NCI-H524 treated with DMSO at 0.1 percent for 48 hours (cell line): ENCODE data around the gene LDB2.

Experiments used
- DNase-seq: peaks from one replicate; lab custom pipeline; 2025; lab: John Stamatoyannopoulos, UW

LDB2 gene

DNA sequence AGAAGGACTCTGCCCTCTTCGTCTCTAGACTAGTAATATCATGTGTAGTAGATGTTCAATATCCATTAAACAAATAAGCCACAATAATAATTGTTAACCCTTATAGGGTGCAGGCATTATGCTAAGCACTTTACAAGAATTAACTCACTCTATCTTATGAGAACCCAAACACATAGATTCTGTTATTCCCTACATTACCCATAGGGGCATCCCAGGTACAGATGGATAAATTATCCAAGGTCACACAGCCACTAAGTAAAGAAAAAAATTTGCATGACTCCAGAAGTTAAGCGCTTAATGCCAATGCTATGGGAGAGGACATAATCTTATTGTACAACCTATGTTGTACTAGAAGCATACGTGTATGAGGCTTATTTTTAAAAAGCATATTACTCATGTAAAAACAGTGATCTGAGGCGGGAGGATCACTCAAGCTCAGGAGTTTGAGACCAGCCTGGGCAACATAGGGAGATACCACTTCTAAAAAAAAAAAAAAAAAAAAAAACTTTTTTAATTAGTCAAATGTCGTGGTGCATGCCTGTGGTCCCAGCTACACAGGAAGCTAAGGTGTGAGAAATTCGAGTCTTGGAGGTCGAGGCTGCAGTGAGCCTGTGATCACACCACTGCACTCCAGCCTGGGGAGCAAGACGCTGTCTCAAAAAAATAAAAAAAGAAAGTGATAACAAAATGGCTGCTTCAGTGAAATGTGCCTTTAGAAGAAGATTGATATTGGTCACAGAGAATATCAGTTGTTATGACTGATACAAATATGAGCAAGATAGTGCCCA is 13.6 kb downstream of the LDB2 start:
- no peak for DNase-seq

DNA sequence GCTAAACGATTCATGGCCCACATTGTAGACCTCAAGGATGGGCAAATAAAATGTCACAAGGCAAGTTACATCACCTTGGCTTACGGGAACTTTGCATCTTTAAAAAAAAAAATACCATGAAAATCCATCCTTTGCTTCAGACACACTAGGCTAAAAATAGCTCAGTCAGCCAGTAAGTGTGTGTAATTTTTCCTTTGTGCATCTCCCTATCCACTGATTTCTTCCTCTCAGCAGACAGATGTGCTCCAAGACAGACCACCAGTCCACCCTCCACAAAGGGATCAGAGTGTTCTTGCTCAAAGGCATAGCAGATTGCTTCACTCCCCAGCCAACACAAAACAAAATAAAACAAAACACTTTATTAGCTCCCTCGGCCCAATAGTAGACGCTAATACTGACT is 14.6 kb downstream of the LDB2 start:
- DNase-seq, result no peak

DNA sequence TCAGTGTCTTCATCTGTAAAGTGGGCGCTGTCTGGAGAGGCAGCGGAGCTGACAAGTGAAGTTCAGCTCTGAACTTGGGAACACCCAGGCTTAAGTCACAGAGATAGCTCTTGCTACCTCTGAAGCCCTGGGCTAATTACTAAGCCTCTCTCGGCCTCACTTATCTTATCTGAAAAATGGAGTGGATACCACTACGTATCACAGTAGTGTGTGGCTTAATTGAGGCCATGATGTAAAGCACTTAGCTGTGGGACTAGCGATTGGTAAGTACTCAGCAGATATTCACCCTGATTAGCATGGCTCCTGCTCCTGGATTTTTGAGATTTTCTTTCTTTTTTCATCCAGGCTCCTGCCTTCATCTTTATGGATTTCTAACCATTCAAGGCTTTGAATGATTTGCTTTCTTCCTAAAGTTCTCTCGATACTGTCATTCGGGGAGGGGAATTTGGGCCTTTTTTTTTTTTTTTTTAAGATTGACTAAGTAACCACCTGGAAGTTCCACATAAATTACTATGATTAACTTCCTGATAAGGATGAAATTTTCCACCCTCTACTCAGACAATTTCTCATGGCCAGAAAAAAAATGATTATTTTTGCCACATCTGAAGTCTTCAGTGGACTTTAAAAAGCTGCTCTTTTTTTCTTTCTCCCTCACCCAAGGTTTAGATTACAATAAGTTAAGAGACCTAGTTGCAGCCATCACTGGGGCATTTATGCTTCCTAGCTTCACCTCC is 17.1 kb downstream of the LDB2 start:
- DNase-seq, result no peak

DNA sequence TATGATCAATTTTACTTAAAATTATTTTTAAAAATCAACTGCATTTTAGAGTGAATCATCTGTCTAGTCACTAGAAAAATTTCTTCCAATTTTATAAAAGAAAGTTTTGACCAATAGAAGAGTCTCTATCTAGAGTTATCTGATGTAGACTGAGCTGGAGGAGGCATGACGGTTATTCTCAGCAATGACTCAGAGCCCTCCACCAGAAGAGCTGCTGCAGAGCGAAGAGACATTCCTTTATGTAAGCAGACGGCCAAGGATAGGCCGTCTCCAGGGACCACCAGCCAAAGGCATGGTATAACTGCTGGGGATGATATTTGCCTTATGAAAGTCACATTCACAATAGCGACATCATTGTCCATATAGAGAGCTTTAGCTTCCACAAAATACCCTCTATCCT is 23.0 kb downstream of the LDB2 start:
- DNase-seq, result no peak

DNA sequence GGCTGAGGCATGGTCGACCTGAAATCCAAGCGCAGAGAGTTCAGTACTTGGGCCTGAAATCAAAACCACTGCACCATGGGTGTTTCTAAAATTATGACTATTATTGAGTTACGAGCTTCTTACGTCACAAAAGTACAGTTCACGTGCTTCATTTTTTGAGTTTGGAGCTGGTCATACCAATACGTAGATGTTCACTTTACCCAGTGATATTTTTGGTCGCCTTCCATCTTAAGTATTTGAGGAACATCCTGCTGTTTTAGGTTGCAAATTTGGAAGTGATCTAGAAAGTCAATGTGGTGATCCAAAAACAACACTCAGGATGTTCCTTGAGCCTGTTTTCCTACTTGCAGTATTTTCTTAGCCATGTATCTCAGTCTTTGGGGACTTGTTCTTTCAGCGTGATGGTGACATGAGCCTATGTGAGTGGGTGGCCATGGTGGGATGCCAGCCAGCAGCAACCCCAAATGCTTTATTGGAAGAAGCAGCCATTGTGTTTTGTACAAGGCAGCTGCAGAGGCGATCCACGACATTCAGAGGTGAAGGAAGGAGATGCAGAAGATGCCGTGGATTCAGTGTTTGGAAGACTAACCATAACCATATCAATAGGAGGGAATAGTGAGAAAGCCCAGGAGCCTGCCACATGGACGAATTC is 28.7 kb downstream of the LDB2 start:
- DNase-seq, result no peak

DNA sequence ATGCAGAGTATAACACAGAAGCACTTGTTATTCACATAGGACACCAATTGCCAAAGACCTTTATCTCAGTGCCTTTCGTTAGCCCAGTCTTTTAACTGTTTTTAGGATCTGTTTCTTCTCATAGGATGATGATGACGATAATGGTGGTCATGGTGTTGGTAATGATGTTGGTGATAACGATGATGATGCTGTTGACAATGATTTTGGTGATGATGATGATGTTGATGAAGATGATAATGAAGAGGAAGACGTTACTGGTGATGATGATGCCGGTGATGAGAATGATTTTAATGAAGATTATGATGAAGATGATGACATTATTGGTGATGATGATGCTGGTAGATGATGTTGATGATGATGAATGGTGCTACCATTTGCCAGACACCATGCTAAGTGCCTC is 29.8 kb downstream of the LDB2 start:
- DNase-seq, result no peak

DNA sequence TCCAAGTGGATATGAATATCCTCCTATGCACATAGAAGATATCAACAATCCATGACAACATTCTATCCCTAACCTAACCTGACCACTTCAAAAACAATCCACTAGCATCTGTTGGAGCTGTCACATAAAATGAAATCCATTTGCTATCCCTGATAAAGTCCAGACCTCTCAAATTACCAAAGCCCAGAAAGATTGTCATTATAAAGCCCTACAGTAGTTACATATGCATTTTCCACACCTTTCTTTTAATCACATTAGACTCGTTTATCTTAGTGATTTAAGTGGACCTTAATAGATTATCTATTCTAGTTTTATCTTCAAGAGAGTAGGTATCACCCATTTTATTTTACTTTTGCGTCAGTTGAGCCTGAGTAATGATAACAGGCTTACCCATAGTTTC is 30.6 kb downstream of the LDB2 start:
- no peak for DNase-seq

DNA sequence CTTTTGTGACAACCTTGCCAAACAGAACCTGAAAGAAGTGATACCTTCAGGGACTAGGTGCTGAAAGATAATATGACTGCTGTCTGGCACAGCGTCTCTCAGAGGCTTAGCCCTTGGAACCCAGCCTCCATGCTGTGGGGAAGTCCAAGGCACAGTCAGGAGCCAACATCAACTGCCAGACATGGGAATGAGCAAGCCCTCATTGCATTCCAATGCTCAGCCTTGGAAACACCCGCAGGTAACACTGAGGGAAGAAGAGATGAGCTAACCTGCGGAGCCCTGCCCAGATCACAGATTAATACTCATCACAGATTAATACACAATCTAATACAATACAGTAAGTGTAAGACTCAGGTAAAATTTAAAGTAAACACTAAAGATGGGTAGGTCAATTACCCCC is 31.5 kb downstream of the LDB2 start:
- no peak for DNase-seq

DNA sequence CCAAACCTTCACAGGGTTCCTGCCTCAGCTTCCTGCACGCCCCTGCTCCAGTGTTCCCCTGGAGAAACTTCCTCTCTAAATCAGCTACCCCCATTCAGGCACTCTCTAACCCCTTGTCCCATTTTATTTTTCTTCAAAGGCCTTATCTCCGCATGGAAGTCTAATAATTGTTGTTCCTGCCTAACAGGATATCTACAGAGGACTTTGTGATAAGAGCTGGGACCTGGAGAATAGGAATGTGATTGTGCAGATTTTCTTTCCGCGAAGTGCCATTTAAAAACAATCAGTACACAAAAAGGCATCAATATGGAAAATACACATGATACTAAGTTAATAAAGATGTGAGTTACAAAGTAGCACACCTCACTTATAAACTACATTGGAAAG is 32.6 kb downstream of the LDB2 start:
- no peak for DNase-seq

DNA sequence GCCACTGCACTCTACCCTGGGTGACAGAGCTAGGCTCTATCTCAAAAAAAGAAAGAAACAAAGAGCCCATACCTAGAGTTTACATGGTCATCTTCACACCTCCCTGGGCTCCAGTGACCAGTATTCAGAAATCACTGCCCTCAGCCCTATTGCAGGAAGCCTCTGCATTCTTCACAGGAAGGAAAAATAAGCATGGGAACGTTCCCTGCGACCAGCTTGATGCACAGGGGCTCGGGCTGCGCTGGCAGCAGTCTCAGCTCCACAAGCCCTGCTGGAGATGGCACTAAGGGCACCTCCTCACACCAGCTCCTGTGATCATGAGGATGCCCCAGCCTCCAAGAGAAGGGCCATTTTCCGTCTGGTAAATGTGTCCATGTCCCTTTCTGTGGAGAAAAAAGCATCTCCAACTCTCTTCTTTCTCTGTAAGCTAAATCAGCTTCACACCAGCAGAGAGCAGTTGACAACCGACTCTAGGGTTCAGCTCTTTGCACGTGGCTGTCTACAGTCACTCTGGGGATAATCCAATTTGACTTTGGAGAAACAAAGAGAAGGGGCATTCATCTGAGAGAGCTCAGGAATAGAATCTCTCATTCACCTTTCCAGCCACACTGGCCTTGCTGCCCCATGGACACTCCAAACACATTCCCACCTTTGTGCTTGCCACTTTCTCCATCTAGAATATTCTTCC is 33.1 kb downstream of the LDB2 start:
- no peak for DNase-seq

DNA sequence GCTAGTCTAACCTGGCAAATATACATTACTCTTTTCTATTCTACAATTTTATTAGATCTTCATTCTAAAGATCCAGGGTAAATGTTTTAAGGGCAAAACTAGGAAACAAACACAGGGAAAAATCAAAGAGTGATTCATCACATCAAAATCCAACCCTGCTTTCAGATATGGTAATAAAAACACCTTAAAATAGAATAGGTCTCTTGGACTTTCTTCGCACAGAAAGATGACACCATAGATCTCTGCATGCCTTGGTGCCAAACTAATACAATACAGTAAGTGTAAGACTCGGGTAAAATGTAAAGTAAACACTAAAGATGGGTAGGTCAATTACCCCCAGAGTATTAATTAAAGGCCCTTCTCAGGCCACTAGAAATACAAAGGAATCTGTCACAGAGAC is 34.2 kb downstream of the LDB2 start:
- no peak for DNase-seq

DNA sequence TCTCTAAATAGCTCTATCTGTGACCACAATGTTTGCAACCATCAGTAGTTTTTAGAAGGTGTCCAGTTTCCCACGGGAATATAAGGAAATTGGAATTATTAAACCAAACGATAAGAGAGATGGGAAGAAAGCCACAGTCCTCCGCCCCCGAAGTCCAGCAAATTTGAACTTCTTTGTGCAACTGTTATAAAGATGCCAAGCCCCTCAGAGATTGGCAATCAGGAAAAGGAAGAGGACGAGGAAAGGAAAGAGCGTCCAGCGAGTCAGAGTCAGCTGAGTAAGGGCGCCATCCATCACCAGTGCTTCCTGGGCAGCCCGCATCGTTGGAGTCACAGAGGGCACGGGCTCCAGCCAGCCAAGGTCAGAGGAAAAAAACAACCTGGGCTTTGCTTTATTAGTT is 35.7 kb downstream of the LDB2 start:
- DNase-seq, result no peak

DNA sequence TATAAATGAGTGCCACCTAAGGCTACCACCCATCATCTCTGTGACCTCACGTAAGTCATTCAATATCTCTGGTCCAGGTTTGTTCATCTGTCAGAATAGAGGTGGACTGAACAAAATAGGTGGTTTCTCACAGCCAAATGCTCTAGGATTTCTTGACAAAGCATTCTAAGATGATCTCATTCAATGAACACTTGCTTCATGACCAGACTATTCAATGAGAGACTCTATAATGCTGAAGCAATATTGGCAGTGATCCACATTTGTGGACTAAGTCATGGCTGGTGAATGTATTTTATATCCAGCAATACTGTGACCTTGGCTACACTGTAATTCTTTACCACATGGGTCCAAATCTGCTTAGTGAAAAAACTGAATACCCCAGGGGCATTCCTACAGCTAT is 37.9 kb downstream of the LDB2 start:
- DNase-seq, result no peak

DNA sequence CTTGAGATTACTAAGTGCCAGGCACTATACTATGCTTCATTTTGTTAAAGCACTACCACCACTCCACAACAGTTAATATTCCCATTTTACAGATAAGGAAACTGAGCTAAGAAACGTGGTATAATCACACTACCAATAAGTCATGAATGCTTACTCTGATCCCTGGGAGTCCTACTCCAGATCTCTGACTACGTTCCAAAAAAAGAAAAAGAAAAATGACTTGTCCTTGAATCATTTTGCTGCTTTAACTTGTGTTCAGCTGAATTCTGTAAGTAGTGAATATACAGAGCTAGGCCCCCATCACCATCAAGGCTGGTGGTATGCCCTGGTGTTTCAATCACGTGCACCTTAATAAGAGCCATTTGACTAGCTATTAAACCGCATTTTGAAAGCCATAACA is 39.4 kb downstream of the LDB2 start:
- DNase-seq, result no peak

DNA sequence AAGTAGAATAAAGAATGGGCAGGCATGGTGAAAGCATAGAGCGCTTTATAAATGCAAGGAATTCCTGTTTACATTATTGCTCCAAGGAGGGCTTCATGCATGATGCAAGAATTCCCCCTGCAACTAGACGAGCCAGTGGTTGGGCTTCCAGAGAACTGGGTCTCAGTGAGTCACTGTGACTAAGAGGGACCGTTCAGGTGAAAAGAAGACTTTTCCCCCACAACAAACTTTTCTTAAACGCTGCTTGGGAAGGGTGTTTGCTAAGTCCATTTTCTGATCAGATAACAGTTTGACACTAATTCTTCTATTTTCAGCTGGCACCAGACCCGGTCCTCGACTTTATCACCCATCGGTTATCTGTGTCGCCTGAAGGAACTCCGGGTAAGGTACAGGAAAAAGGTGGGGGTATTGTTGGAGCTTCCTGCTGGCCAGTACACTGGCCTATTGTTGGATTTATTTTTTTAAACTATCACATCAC is 40.1 kb downstream of the LDB2 start:
- no peak for DNase-seq

DNA sequence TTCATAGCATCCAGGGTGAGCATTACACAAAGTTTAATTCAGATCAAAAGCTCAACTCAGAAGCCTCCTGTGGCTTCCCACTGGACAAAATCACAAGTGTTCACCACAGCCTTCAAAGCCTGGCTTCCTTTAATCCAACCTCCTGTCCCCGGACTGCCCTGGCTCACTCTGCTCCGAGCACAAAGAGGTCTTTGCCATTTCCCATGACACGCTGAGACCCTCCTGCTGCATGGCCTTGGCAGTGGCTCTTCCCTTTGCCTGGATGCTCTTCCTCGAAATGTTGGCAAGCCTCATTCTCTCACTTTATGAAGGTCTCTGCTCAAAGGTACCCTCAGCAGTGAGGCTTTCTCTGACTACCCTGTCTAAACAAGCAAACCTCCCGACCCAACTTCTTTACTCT is 41.0 kb downstream of the LDB2 start:
- no peak for DNase-seq

DNA sequence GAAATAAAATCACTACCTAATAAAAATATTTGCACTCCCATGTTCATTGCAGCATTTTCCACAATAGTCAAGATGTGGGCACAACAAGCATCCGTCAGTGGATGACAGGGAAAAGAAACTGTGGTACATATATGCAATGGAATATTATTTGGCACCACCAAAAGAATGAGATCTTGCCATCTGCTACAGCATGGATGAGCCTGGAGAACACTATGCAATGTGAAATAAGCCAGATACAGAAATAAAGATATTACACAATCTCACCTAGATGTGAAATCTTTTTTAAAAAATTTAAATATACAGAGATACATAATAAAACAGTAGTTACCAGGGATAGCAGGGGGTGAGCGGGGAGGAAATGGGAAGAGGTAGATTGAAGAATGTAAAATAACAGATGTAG is 44.8 kb downstream of the LDB2 start:
- no peak for DNase-seq

DNA sequence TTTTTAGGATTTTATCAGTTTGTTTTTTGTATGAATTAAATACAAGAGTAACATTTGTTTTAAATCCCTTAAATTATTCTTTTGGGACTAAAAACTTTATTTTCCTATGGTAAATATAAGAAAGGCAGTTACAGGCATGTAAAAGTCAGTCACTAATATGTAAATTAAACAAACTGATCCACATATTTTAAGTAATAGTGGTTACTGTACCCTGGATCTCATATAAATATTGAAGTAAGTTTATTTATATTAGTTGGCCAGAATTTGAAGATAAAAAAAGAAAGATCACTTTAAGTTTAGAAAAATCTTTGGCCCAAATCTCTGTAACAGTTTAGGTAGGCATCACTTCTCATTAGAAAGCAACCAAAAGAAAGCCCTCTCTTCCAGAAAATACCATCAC is 45.8 kb downstream of the LDB2 start:
- no peak for DNase-seq

DNA sequence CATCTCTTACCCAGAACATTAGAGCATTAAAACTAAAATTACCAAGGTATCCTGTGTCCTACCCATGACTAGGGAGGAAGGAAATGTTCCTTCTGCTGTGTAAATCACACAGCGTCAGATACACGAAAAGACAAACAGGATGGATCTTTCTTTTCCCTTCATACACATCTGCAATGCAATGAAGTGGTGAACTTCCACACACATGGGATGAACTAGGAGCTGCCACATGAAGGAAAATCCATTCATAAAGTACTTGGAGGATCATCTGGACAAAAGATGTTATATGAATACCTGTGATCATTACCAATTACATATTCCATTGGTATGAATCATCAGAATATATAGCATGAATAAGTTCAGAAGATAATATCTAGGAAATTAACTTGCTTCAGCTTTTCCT is 46.2 kb downstream of the LDB2 start:
- no peak for DNase-seq

DNA sequence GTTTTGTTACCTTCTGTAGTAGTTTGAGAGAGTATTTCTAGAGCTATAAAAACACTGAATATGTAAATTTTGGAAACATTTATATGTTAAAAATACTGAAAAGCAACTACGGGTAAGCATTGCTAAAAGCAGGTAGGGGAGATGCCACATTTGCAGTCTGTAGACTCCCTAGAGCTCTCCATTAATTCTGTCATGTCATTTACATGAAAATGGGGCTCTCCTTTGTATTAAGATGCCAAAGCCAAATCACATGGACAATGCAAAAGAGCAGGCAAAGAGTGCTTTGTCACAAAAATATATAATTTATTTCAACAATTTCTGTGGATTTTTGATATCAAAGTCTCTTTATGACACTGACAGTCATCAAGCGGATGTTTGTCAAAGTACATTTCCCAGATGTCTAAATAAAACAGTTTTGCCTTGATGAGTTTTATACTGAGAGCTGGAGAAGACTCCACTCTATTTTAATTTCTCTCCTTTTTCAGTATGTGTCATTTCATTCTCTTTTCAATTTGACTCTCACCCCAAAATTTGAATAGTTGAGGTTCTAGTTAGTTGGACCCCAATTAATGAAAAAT is 51.8 kb downstream of the LDB2 start:
- no peak for DNase-seq

DNA sequence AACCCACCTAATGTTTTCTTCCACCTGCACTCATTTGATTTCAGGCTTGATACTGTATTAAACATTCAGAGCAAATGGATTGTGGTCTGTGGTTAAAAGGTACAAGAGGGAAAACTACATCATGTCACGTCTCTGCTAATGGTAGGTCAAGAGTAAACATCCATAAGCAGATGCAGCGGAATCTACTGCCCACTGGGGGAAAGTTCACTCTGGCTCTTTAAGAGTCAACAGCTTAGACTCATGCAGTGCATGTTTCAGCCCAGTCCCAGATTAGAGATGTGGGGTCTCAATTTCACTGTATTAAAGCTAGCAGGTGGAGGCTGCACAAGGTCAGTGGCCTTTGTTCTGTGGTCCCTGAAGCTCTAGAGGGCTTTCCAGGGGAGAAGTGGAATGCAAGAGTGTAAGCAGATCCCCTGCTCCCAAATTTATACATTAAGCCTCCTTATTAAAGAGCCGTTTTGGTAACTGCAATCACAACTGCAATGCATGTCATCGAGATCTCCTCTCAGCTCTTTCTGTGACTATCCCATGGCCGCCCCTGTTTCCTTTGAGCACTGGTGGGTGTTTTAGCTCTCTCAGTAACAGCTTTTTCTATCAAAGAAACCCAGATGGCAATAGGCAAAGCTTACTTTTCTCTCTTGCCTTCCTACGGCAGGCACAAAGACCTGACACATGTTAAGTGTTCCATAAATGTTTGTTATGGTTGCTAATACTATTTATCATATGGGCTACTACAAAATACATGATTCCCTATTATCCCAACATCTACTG is 53.4 kb downstream of the LDB2 start:
- DNase-seq, result no peak
